ENCODE results near the gene ZP3.
"Not testable (repeated sequence)": the region's sequence is repeated elsewhere in the genome, so short reads cannot be mapped to it uniquely, and the experiment has no call there.

The ZP3 gene

GRCh38 chr7:76485822-76486610 is 61.3 kb downstream of the ZP3 start:
- DNase-seq = not testable (repeated sequence)

- not testable (repeated sequence) for DNase-seq
Measured at GRCh38 chr7:76486618-76487017, 61.9 kb downstream of the ZP3 start.

- DNase-seq = not testable (repeated sequence)
Measured at GRCh38 chr7:76487969-76488368, 63.2 kb downstream of the ZP3 start.

All from CD4-positive, alpha-beta T cell treated with Interleukin-17A for 4 hours (primary cell).